HG03095 (cell line): ENCODE results near the gene TPR.
"Not testable (repeated sequence)": the region's sequence is repeated elsewhere in the genome, so short reads cannot be mapped to it uniquely, and the experiment has no call there.

Source experiments
- ATAC-seq: cut with Tn5 transposase; IDR thresholded peaks from one replicate; pipeline ENCODE4 v1.9.1; 2021; ENCODE audit warnings: moderate library complexity; ENCODE audit not compliant: unreplicated experiment

TPR gene

GRCh38 chr1:186375152-186375928, at the start of gene TPR, which contains the start of gene ODR4:
Gene TPR (minus strand): TSS chr1:186375253. CDS start chr1:186375028, 225 bp downstream.
Gene ODR4 (plus strand): TSS chr1:186375838. CDS start chr1:186379786, 3,948 bp downstream.
- peak; percentile 86 for ATAC-seq

- ATAC-seq, result no peak
These were observed 49.5 kb upstream of the TPR start for GRCh38 chr1:186424539-186424938.

GRCh38 chr1:186421446-186421845, 46.4 kb upstream of the TPR start:
- no peak for ATAC-seq

GRCh38 chr1:186420923-186421322, 45.9 kb upstream of the TPR start:
- peak; percentile 98 for ATAC-seq

GRCh38 chr1:186420311-186420710, 45.3 kb upstream of the TPR start:
- ATAC-seq, result peak; percentile 1

- ATAC-seq, result no peak
These were observed 43.5 kb upstream of the TPR start for GRCh38 chr1:186418503-186418902.

GRCh38 chr1:186413319-186413718, 38.3 kb upstream of the TPR start:
- ATAC-seq, result no peak

GRCh38 chr1:186409091-186409490, 34.0 kb upstream of the TPR start:
- ATAC-seq, result peak; percentile 57

GRCh38 chr1:186404454-186405051, 29.5 kb upstream of the TPR start:
- ATAC-seq, result no peak

- ATAC-seq, result no peak
These were observed 28.6 kb upstream of the TPR start for GRCh38 chr1:186403632-186404031.

- not testable (repeated sequence) for ATAC-seq
These were observed 26.4 kb upstream of the TPR start for GRCh38 chr1:186401446-186401845.

GRCh38 chr1:186392711-186393110, 17.7 kb upstream of the TPR start:
- not testable (repeated sequence) for ATAC-seq

- no peak for ATAC-seq
These were observed 16.8 kb upstream of the TPR start for GRCh38 chr1:186391841-186392240.

- ATAC-seq, result no peak
These were observed 15.9 kb upstream of the TPR start for GRCh38 chr1:186390925-186391324.

- ATAC-seq, result no peak
These were observed 11.8 kb upstream of the TPR start for GRCh38 chr1:186386725-186387383.

- ATAC-seq, result no peak
These were observed 871 bp upstream of the TPR start for GRCh38 chr1:186375929-186376319.

- ATAC-seq, result peak; percentile 33
These were observed 526 bp downstream of the TPR start for GRCh38 chr1:186374303-186375151.

- ATAC-seq, result not testable (repeated sequence)
These were observed 27.0 kb downstream of the TPR start for GRCh38 chr1:186347837-186348691.

GRCh38 chr1:186340772-186341171, 34.3 kb downstream of the TPR start:
- ATAC-seq, result no peak

- no peak for ATAC-seq
These were observed 37.5 kb downstream of the TPR start for GRCh38 chr1:186337554-186337953.
